ENCODE data around the gene CSPG5. TPM values are rescaled to one million over a fixed set of nuclear protein-coding genes. Genes with fewer than 3 reads are reported as not detected.

The CSPG5 gene
- polyA plus RNA-seq, 1 donor from 2014 or later: 67.1 TPM

DNA sequence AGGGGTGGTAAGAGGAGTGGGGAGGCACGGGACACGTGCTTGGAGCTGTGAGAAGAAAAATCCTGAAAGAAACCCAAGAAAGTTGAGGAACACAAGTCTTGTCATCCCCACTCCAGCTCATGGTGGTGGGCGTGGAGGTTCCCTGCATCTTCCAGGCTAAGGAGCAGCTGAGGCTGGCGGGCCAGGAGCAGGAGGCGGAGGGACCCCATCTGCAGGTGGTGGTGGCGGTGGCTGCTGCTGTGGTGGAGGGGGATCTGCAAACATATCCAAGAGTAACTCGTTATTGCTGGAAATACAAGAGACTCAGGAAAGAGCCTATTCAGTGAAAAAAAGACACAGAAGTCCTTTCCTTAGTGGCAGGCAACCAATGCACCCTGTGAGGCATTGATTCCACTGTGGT lies 9.4 kb upstream of the CSPG5 start:
- no peaks in the 10 kb centered on the region for H3K36me3 ChIP-seq (ENCODE audit: insufficient read depth, low read length)
- H3K9me2 ChIP-seq (ENCODE audit: insufficient read depth, low read length): no peaks in the 10 kb centered on the region
- no peak for TF ChIP-seq RAD21 (conservative IDR thresholded peaks at IDR 0.05)
- no peak for TF ChIP-seq EP300 (conservative IDR thresholded peaks at IDR 0.05; ENCODE audit: poor library complexity, severe bottlenecking)
- TF ChIP-seq POLR2AphosphoS5 (IDR thresholded peaks at IDR 0.05): no peak
- TF ChIP-seq MXI1 (conservative IDR thresholded peaks at IDR 0.05; ENCODE audit: poor library complexity, severe bottlenecking): no peak
- no peak for TF ChIP-seq TAF1 (IDR thresholded peaks at IDR 0.05; ENCODE audit: low read depth)
- TF ChIP-seq, protein P1, sequence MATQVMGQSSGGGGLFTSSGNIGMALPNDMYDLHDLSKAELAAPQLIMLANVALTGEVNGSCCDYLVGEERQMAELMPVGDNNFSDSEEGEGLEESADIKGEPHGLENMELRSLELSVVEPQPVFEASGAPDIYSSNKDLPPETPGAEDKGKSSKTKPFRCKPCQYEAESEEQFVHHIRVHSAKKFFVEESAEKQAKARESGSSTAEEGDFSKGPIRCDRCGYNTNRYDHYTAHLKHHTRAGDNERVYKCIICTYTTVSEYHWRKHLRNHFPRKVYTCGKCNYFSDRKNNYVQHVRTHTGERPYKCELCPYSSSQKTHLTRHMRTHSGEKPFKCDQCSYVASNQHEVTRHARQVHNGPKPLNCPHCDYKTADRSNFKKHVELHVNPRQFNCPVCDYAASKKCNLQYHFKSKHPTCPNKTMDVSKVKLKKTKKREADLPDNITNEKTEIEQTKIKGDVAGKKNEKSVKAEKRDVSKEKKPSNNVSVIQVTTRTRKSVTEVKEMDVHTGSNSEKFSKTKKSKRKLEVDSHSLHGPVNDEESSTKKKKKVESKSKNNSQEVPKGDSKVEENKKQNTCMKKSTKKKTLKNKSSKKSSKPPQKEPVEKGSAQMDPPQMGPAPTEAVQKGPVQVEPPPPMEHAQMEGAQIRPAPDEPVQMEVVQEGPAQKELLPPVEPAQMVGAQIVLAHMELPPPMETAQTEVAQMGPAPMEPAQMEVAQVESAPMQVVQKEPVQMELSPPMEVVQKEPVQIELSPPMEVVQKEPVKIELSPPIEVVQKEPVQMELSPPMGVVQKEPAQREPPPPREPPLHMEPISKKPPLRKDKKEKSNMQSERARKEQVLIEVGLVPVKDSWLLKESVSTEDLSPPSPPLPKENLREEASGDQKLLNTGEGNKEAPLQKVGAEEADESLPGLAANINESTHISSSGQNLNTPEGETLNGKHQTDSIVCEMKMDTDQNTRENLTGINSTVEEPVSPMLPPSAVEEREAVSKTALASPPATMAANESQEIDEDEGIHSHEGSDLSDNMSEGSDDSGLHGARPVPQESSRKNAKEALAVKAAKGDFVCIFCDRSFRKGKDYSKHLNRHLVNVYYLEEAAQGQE (IDR thresholded peaks at IDR 0.05; ENCODE audit: borderline replicate concordance): no peak
- TF ChIP-seq EZH2 (IDR thresholded peaks at IDR 0.05; ENCODE audit: borderline replicate concordance, insufficient read depth, low read length, poor library complexity, severe bottlenecking): no peak
- TF ChIP-seq, protein P2, sequence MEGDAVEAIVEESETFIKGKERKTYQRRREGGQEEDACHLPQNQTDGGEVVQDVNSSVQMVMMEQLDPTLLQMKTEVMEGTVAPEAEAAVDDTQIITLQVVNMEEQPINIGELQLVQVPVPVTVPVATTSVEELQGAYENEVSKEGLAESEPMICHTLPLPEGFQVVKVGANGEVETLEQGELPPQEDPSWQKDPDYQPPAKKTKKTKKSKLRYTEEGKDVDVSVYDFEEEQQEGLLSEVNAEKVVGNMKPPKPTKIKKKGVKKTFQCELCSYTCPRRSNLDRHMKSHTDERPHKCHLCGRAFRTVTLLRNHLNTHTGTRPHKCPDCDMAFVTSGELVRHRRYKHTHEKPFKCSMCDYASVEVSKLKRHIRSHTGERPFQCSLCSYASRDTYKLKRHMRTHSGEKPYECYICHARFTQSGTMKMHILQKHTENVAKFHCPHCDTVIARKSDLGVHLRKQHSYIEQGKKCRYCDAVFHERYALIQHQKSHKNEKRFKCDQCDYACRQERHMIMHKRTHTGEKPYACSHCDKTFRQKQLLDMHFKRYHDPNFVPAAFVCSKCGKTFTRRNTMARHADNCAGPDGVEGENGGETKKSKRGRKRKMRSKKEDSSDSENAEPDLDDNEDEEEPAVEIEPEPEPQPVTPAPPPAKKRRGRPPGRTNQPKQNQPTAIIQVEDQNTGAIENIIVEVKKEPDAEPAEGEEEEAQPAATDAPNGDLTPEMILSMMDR (IDR thresholded peaks at IDR 0.05; ENCODE audit: poor library complexity, severe bottlenecking): no peak
- TF ChIP-seq SMC3 (conservative IDR thresholded peaks at IDR 0.05; ENCODE audit: poor library complexity): no peak

DNA sequence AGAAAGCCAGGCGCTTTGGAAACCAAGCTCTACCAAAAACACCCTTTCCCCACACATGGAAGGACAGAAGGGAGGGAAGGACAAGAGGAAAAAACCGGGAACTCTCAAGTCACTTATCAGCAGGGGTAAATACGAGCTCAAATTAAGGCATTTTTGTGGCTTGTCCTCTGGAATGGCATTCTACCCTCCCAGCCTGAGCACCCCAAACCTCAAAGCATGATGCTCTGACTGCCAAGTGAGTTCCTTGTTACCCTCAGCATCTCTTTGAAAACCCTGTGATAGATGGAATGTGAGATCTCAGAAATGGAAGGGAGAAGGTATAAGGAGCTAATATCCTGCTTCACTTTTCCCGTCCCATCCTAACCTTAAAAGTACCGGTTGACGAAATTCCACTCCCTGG lies 8.1 kb upstream of the CSPG5 start:
- H3K9me2 ChIP-seq (ENCODE audit: insufficient read depth, low read length): no peaks in the 10 kb centered on the region
- TF ChIP-seq EP300 (conservative IDR thresholded peaks at IDR 0.05; ENCODE audit: poor library complexity, severe bottlenecking) (no peak), TAF1 (IDR thresholded peaks at IDR 0.05; ENCODE audit: low read depth) (no peak), MXI1 (conservative IDR thresholded peaks at IDR 0.05; ENCODE audit: poor library complexity, severe bottlenecking) (no peak), RAD21 (conservative IDR thresholded peaks at IDR 0.05) (no peak), SMC3 (conservative IDR thresholded peaks at IDR 0.05; ENCODE audit: poor library complexity) (no peak), EZH2 (IDR thresholded peaks at IDR 0.05; ENCODE audit: borderline replicate concordance, insufficient read depth, low read length, poor library complexity, severe bottlenecking) (no peak), POLR2AphosphoS5 (IDR thresholded peaks at IDR 0.05) (no peak)
- TF ChIP-seq, protein P2 (IDR thresholded peaks at IDR 0.05; ENCODE audit: poor library complexity, severe bottlenecking): no peak
- TF ChIP-seq, protein P1 (IDR thresholded peaks at IDR 0.05; ENCODE audit: borderline replicate concordance): no peak
- H3K27ac ChIP-seq (ENCODE audit: low read length): no peak overlapping the region
- H3K79me2 ChIP-seq (replicated peaks; ENCODE audit: insufficient read depth, low read length): no peaks in the 10 kb centered on the region
- H3K9me3 ChIP-seq (ENCODE audit: low read length): no peaks in the 10 kb centered on the region
- no peak overlapping the region for H3K4me2 ChIP-seq (ENCODE audit: low read length)
- H3F3A ChIP-seq (ENCODE audit: insufficient read depth, low read length, poor library complexity, severe bottlenecking): no peaks in the 10 kb centered on the region
- no peaks in the 10 kb centered on the region for H4K20me1 ChIP-seq (ENCODE audit: insufficient read depth)
- H3K4me3 ChIP-seq (ENCODE audit: low read length): no peak overlapping the region
- no peaks in the 10 kb centered on the region for H3K27me3 ChIP-seq (ENCODE audit: insufficient read depth, low read depth, low read length)
- H2AFZ ChIP-seq (ENCODE audit: low read depth, low read length): no peak overlapping the region
- no peaks in the 10 kb centered on the region for H3K36me3 ChIP-seq (ENCODE audit: insufficient read depth, low read length)
- H3K9ac ChIP-seq (ENCODE audit: low read length): no peak overlapping the region

More for the DNA sequence above, 9.4 kb upstream of the CSPG5 start:
- no peak overlapping the region for H3K27ac ChIP-seq (ENCODE audit: low read length)
- no peak overlapping the region for H3K9ac ChIP-seq (ENCODE audit: low read length)
- no peak overlapping the region for H2AFZ ChIP-seq (ENCODE audit: low read depth, low read length)
- no peaks in the 10 kb centered on the region for H3K27me3 ChIP-seq (ENCODE audit: insufficient read depth, low read depth, low read length)
- H3K4me2 ChIP-seq (ENCODE audit: low read length): no peak overlapping the region
- no peaks in the 10 kb centered on the region for H3F3A ChIP-seq (ENCODE audit: insufficient read depth, low read length, poor library complexity, severe bottlenecking)
- no peaks in the 10 kb centered on the region for H3K79me2 ChIP-seq (replicated peaks; ENCODE audit: insufficient read depth, low read length)
- H4K20me1 ChIP-seq (ENCODE audit: insufficient read depth): no peaks in the 10 kb centered on the region
- no peaks in the 10 kb centered on the region for H3K9me3 ChIP-seq (ENCODE audit: low read length)
- H3K4me3 ChIP-seq (ENCODE audit: low read length): no peak overlapping the region
